Heart right ventricle (tissue), 16 donors: ENCODE measurements around the gene PGM1. TPM values are rescaled to one million over a fixed set of nuclear protein-coding genes. Genes with fewer than 3 reads are reported as not detected.
A peak's percentile ranks its signal among the peaks of the same experiment; 100 is the strongest.

Experiments
- ATAC-seq, 8 donors: fragments of 200-7000 bp; cut with Tn5 transposase; one replicate each; pipeline ENCODE4 v1.9.1; 2020; ENCODE audit warnings: mild to moderate bottlenecking in 8 of 8, moderate library complexity in 8 of 8, moderate number of reproducible peaks in 1 of 8
- DNase-seq, 2 donors: peaks; one replicate each; pipeline ENCODE4 v3.0.0-alpha.2; 2020
- H3K27ac ChIP-seq, 10 donors: fragments of 200-600 bp; sonication (generic) in 2 of 10; one replicate each; pipeline versions ENCODE4 v1.5.0 to v1.8.0; 2020 to 2022; ENCODE audit warnings: mild to moderate bottlenecking in 3 of 10
- H3K27me3 ChIP-seq, 7 donors: fragments of 200-600 bp; one replicate each; pipeline ENCODE4 v1.8.0; 2021 to 2022; ENCODE audit warnings: mild to moderate bottlenecking in 2 of 7
- H3K36me3 ChIP-seq, 9 donors: fragments of 200-600 bp; sonication (generic) in 1 of 9; one replicate each; pipeline versions ENCODE4 v1.5.0 to v1.8.0; 2020 to 2022; ENCODE audit warnings: mild to moderate bottlenecking in 2 of 9
- H3K4me1 ChIP-seq, 9 donors: fragments of 200-600 bp; sonication (generic) in 1 of 9; one replicate each; pipeline versions ENCODE4 v1.5.0 to v1.8.0; 2020 to 2022; ENCODE audit warnings: mild to moderate bottlenecking in 4 of 9
- H3K4me3 ChIP-seq, 10 donors: fragments of 200-600 bp; sonication (generic) in 2 of 10; one replicate each; pipeline versions ENCODE4 v1.5.0 to v1.8.0; 2020 to 2022; ENCODE audit warnings: mild to moderate bottlenecking in 7 of 10, moderate library complexity in 2 of 10
- H3K9me3 ChIP-seq, 11 donors: fragments of 200-600 bp in 10 of 11; sonication (generic) in 2 of 11; one replicate each; pipeline versions ENCODE4 v1.5.0 to v1.8.0; 2013 to 2022; ENCODE audit warnings: mild to moderate bottlenecking in 2 of 11, control low read depth in 1 of 11, moderate library complexity in 1 of 11
- WGBS, 2 donors: extraction: QIAGEN DNeasy Blood & Tissue Kit; methylation state at CpG; one replicate each; pipeline ENCODE4 v1.1.7; 2013; ENCODE audit warnings: inconsistent platforms in 1 of 2; 5-methylcytosine and 5-hydroxymethylcytosine counted together
- intact Hi-C, 10 donors: fragments of 100-400 bp; cut with DNase I; formaldehyde crosslinking; loops; one replicate each; pipeline versions ENCODE4 v1.11.1 to v1.14.2; 2022
- polyA plus RNA-seq, 2 donors: library from polyadenylated mRNA; stranded (reverse); fragments of 200-250 nt; gene quantifications; one replicate each; pipeline ENCODE4 v1.2.3, GENCODE V29; 2013
- total RNA-seq, 10 donors: library from RNA; stranded (reverse); fragmentation: NEBNext Ultra II Directional in 3 of 10; extraction: Animal tissue kit (Norgen Biotek cat#: 25700) in 3 of 10; gene quantifications; one replicate each; pipeline versions ENCODE4 v1.2.1 to v1.2.4, GENCODE V29; 2021 to 2023
- TF ChIP-seq, protein P1 (sequence below), 9 donors: fragments of 200-600 bp; sonication (generic) in 2 of 9; IDR thresholded peaks; one replicate each; pipeline versions ENCODE4 v1.5.0 to v1.8.0; 2021 to 2022; ENCODE audit warnings: antibody characterized with exemption in 9 of 9, mild to moderate bottlenecking in 5 of 9, moderate library complexity in 1 of 9
- donor health status: Arrhythmogenic right ventricular cardiomyopathy.
- donor health status: ischemic (EF 13 %, LVEDD 7.1; RV severe dilation, severe dysfunction).
- donor health status: healthy with polysubstance abuse.
- donor health status: DM: no; HTN: yes; CAD: no.
- donor health status: DM: no; HTN: no; CAD: no.
- donor health status: ischemic (EF 25% LVEDD 6.9; RV normal size, moderate dysfunction).
- donor health status: ischemic (EF 25% LVEDD 5.7; RV mildly dilated, moderate dysfunction).
- donor health status: healthy.
- donor health status: DM: yes; HTN: yes; CAD: no.
- donor health status: Ischemic cardiomyopathy.
- donor health status: ischemic (EF 35%, LVEDD 5.7; RV mildly dilated, moderate dysfunction).
- donor health status: nonischemic (EF 11% LVEDD 7.7; RV severe dilation, severe dysfunction).
- donor health status: DM: yes; HTN: yes; CAD: no.
- donor health status: PGD.
- donor health status: ischemic (EF 29% LVEDD 5.4; RV normal size, mild dysfunction).
- donor health status: nonischemic (EF 23%, LVEDD 6.1; RV moderate dilation, normal function).

The PGM1 gene
- total and polyA plus RNA-seq, 12 donors: 20.4 to 363 (median 251) TPM

DNA sequence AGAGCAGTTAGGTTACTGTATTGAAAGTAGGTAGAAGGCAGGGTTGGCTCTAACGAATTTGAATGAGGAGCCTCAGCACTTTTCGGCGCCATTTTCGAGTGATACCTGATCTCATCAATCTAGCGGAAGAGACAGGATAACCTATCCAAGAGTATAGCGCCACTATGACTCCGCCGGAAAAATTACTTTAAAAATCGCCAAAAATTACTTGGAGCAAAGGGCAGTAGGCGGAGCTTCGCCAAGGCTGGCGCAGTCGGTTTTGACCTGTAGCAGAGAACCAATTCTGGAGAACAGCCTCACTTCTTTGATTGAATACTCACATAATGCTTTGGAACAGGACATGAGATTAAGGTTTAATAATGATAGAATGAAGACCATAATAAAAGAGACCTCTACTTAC, 44.3 kb upstream of the PGM1 start:
- TF ChIP-seq, protein P1, sequence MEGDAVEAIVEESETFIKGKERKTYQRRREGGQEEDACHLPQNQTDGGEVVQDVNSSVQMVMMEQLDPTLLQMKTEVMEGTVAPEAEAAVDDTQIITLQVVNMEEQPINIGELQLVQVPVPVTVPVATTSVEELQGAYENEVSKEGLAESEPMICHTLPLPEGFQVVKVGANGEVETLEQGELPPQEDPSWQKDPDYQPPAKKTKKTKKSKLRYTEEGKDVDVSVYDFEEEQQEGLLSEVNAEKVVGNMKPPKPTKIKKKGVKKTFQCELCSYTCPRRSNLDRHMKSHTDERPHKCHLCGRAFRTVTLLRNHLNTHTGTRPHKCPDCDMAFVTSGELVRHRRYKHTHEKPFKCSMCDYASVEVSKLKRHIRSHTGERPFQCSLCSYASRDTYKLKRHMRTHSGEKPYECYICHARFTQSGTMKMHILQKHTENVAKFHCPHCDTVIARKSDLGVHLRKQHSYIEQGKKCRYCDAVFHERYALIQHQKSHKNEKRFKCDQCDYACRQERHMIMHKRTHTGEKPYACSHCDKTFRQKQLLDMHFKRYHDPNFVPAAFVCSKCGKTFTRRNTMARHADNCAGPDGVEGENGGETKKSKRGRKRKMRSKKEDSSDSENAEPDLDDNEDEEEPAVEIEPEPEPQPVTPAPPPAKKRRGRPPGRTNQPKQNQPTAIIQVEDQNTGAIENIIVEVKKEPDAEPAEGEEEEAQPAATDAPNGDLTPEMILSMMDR (IDR thresholded peaks at IDR 0.05): no peak
- ATAC-seq (no peak), DNase-seq (no peak)
- H3K9me3 ChIP-seq: no peaks in the 10 kb centered on the region
- no peaks in the 10 kb centered on the region for H3K4me1 ChIP-seq
- no peak overlapping the region for H3K4me3 ChIP-seq
- H3K27me3 ChIP-seq: no peaks in the 10 kb centered on the region
- peaks cover 0 to 88% (median 5%) of the 10 kb centered on the region in 9 donors for H3K36me3 ChIP-seq
- WGBS, 2 donors: 93 to 94% methylated on average over 13 of the region's 13 CpGs
- no peak overlapping the region for H3K27ac ChIP-seq
- intact Hi-C loops: no loop called here

DNA sequence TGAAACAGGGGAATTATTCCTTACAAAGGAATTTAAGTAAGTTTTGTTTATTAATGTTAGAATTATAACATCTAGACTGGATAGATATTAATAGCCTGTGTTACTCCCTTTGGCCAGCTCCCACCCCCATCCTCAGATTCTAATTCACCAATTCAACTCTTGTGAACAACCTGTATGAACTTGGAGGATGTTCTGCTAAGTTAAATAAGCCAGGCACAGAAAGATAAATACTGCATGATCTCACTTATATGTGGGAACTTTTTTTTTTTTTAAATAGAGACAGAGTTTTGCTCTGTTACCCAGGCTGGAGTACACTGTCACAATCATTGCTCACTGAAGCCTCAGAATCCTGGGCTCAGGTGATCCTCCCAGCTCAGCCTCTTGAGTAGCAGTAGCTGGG, 37.7 kb upstream of the PGM1 start:
- ATAC-seq (no peak), DNase-seq (no peak)
- H3K4me1 ChIP-seq: no peaks in the 10 kb centered on the region
- no peak overlapping the region for H3K4me3 ChIP-seq
- intact Hi-C loops: loop anchor here in 1 of 10 donors (5.0 kb wide), 1 partner anchor 692 kb away; no protein-coding TSS in a partner anchor
- peaks cover 0 to 68% (median 0%) of the 10 kb centered on the region in 9 donors for H3K36me3 ChIP-seq
- no peaks in the 10 kb centered on the region for H3K27me3 ChIP-seq
- H3K9me3 ChIP-seq: no peaks in the 10 kb centered on the region
- no peak overlapping the region for H3K27ac ChIP-seq
- TF ChIP-seq, protein P1 (IDR thresholded peaks at IDR 0.05): no peak

DNA sequence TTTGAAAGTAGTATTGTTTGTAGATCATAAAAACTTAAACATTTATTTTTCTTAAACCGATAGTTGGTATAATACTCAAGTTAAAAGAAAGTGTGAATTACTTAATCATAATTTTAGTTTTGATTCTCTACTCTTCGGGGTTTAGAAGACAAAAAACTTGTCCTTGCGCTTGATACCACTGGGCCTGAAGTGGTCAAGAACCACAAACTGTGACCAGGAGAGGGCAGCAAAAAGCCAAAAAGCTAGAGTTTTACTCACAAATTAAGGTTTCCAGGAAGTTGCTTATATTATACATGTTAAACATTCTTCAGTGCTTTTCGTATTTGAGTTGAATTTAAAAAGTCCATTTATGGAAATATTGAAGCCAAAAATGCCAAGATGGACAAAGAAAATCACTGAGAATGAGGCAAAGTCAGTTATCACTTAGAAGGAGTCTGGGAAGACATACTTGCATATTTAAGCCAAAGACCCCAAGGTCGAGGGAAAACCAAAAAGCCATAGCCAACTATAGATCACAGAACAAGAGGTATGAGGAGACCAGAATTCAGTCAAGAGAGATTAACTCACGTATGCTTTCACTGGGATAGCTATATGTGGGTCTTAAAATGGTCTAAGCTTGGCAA, 35.7 kb upstream of the PGM1 start:
- DNase-seq (no peak), ATAC-seq (no peak)
- no peaks in the 10 kb centered on the region for H3K27me3 ChIP-seq
- peaks cover 0 to 69% (median 0%) of the 10 kb centered on the region in 9 donors for H3K36me3 ChIP-seq
- TF ChIP-seq, protein P1 (IDR thresholded peaks at IDR 0.05): peak in 8 of 9 donors; percentile 19 to 57 (median 42)
- intact Hi-C loops: loop anchor here in 1 of 10 donors (5.0 kb wide), 1 partner anchor 690 kb away; no protein-coding TSS in a partner anchor
- whole genome bisulfite sequencing, 2 donors: 75 to 76% methylated on average over 6 of the region's 6 CpGs
- H3K4me3 ChIP-seq: no peak overlapping the region
- H3K9me3 ChIP-seq: no peaks in the 10 kb centered on the region
- H3K4me1 ChIP-seq: no peaks in the 10 kb centered on the region
- H3K27ac ChIP-seq: no peak overlapping the region

DNA sequence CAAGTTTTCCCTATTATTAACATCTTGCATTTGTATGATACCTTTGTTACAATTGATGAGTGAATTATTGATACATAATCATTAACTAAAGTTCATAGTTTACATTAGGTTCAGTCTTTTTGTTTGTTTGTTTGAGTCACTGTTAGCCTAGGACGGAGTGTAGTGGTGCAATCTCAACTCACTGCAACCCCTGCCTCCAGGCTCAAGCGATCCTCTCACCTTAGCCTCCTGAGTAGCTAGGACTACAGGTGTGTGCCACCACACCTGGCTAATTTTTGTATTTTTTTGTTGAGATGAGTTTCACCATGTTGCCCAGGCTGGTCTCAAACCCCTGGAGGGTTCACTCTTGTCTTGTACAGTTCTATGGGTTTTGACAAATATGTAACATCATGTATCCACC, 33.9 kb upstream of the PGM1 start:
- 98 to 100% methylated on average over 2 of the region's 2 CpGs for WGBS, 2 donors
- no peak for DNase-seq
- TF ChIP-seq, protein P1 (IDR thresholded peaks at IDR 0.05): no peak
- intact Hi-C loops: loop anchor here in 1 of 10 donors (5.0 kb wide), 1 partner anchor 688 kb away; no protein-coding TSS in a partner anchor
- Histone ChIP-seq H3K9me3 (no peaks in the 10 kb centered on the region), H3K36me3 (peaks cover 0 to 51% (median 0%) of the 10 kb centered on the region in 9 donors), H3K4me3 (no peak overlapping the region), H3K27ac (no peak overlapping the region), H3K4me1 (no peaks in the 10 kb centered on the region), H3K27me3 (no peaks in the 10 kb centered on the region)
- no peak for ATAC-seq
